Vagina (tissue), 2 donors: ENCODE measurements around the gene PRC1.

Source experiments
- POLR2A ChIP-seq, 2 donors: fragments of 450-650 bp; IDR thresholded peaks; one replicate each; pipeline ENCODE4 v1.6.1; 2017; ENCODE audit warnings: antibody characterized with exemption in 2 of 2, mild to moderate bottlenecking in 2 of 2, moderate library complexity in 2 of 2
- POLR2AphosphoS5 ChIP-seq, 2 donors: sonication (generic); formaldehyde crosslinking; IDR thresholded peaks; one replicate each; pipeline ENCODE4 v1.9.0; 2017; ENCODE audit warnings: antibody characterized with exemption in 2 of 2, mild to moderate bottlenecking in 2 of 2, low read depth in 1 of 2; ENCODE audit not compliant: insufficient read depth in 1 of 2
- TF ChIP-seq, protein P1 (sequence below), 3 experiments: fragments of 450-650 bp in 2 of 3; fragments of 200-600 bp in 1 of 3; sonication (generic) in 1 of 3; IDR thresholded peaks; one replicate each; pipeline ENCODE4 v1.5.1; 2017 to 2019; ENCODE audit warnings: antibody characterized with exemption in 3 of 3, mild to moderate bottlenecking in 2 of 3, moderate library complexity in 2 of 3

DNA sequence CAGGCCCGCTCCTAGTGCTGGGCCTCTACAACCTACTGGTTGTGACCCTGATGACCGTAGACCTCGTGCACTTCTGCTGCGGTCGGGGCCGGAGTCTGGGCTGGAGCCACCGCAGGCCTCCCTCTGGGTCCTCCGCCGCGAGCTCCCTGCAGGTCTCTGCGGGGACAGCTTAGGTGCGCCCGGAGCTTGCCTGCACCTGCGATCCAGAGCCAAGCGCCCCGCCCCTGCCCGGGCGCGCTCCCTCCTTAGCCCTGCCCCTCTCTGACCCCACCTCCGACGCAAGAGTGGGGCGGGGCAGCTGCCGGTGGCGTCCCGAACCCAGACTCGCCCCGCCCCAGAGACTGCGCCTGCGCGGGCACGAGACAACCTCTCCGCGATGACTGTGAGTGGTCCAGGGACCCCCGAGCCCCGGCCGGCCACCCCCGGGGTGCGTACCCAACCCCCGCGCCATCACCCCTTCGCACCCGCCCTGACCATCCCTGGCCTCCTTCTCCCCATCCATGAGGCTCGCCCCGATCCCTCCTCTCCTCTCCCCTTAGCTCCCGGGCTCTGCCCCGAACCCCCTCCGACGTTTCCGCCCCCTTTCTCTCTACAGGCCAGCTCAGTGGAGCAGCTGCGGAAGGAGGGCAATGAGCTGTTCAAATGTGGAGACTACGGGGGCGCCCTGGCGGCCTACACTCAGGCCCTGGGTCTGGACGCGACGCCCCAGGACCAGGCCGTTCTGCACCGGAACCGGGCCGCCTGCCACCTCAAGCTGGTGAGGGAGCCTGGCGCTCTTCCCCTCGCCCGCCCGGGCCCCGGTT lies 59.2 kb downstream of the PRC1 start, which contains the start of gene UNC45A:
- TF ChIP-seq, protein P1, sequence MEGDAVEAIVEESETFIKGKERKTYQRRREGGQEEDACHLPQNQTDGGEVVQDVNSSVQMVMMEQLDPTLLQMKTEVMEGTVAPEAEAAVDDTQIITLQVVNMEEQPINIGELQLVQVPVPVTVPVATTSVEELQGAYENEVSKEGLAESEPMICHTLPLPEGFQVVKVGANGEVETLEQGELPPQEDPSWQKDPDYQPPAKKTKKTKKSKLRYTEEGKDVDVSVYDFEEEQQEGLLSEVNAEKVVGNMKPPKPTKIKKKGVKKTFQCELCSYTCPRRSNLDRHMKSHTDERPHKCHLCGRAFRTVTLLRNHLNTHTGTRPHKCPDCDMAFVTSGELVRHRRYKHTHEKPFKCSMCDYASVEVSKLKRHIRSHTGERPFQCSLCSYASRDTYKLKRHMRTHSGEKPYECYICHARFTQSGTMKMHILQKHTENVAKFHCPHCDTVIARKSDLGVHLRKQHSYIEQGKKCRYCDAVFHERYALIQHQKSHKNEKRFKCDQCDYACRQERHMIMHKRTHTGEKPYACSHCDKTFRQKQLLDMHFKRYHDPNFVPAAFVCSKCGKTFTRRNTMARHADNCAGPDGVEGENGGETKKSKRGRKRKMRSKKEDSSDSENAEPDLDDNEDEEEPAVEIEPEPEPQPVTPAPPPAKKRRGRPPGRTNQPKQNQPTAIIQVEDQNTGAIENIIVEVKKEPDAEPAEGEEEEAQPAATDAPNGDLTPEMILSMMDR (IDR thresholded peaks at IDR 0.05) = peak in 1 of 3 experiments; percentile 15
- TF ChIP-seq POLR2A (IDR thresholded peaks at IDR 0.05) = peak in 1 of 2 donors; percentile 29
- TF ChIP-seq POLR2AphosphoS5 (IDR thresholded peaks at IDR 0.05; ENCODE audit: insufficient read depth in 1 of 2, low read depth in 1 of 2) = peak; percentile 71 to 90
